Measurements from ENCODE around the gene PTBP1.

PTBP1 gene

GRCh38 chr19:768424-768823, 28.8 kb upstream of the PTBP1 start:
- Histone ChIP-seq H3K27me3 (ENCODE audit: low read length) (no peaks in the 10 kb centered on the region), H3K9me2 (replicated peaks; ENCODE audit: insufficient read depth, low read length) (no peaks in the 10 kb centered on the region), H3K4me3 (ENCODE audit: insufficient read depth, low read length, poor library complexity, severe bottlenecking) (no peak overlapping the region), H3K9me3 (ENCODE audit: insufficient read depth, low read length) (no peaks in the 10 kb centered on the region), H3K4me2 (ENCODE audit: low read depth, low read length, poor library complexity, severe bottlenecking) (no peak overlapping the region), H3K36me3 (ENCODE audit: low read length) (no peaks in the 10 kb centered on the region), H2AFZ (ENCODE audit: low read depth, low read length, severe bottlenecking) (no peak overlapping the region), H3K27ac (ENCODE audit: low read depth, low read length) (no peak overlapping the region), H3K79me2 (ENCODE audit: insufficient read depth, low read length) (no peaks in the 10 kb centered on the region), H3K9ac (ENCODE audit: low read length) (no peak overlapping the region), H4K20me1 (ENCODE audit: low read depth, low read length) (no peaks in the 10 kb centered on the region), H3F3A (ENCODE audit: insufficient read depth) (no peaks in the 10 kb centered on the region)
- TF ChIP-seq EZH2phosphoT487 (conservative IDR thresholded peaks at IDR 0.05; ENCODE audit: low read length) (no peak), CTCF (IDR thresholded peaks at IDR 0.05; ENCODE audit: insufficient read depth, low read length, poor library complexity, severe bottlenecking) (no peak)

GRCh38 chr19:769616-770015, 27.6 kb upstream of the PTBP1 start:
- Histone ChIP-seq H3K36me3 (ENCODE audit: low read length) (no peaks in the 10 kb centered on the region), H3F3A (ENCODE audit: insufficient read depth) (no peaks in the 10 kb centered on the region), H3K27ac (ENCODE audit: low read depth, low read length) (no peak overlapping the region), H3K4me2 (ENCODE audit: low read depth, low read length, poor library complexity, severe bottlenecking) (no peak overlapping the region), H3K4me3 (ENCODE audit: insufficient read depth, low read length, poor library complexity, severe bottlenecking) (no peak overlapping the region), H3K27me3 (ENCODE audit: low read length) (no peaks in the 10 kb centered on the region), H3K9me2 (replicated peaks; ENCODE audit: insufficient read depth, low read length) (no peaks in the 10 kb centered on the region), H2AFZ (ENCODE audit: low read depth, low read length, severe bottlenecking) (no peak overlapping the region), H4K20me1 (ENCODE audit: low read depth, low read length) (no peaks in the 10 kb centered on the region), H3K9me3 (ENCODE audit: insufficient read depth, low read length) (no peaks in the 10 kb centered on the region), H3K9ac (ENCODE audit: low read length) (no peak overlapping the region), H3K79me2 (ENCODE audit: insufficient read depth, low read length) (no peaks in the 10 kb centered on the region)
- TF ChIP-seq EZH2phosphoT487 (conservative IDR thresholded peaks at IDR 0.05; ENCODE audit: low read length) (no peak), CTCF (IDR thresholded peaks at IDR 0.05; ENCODE audit: insufficient read depth, low read length, poor library complexity, severe bottlenecking) (no peak)

- H3K9ac ChIP-seq (ENCODE audit: low read length), result no peak overlapping the region
- no peak overlapping the region for H3K4me3 ChIP-seq (ENCODE audit: insufficient read depth, low read length, poor library complexity, severe bottlenecking)
- no peaks in the 10 kb centered on the region for H3K36me3 ChIP-seq (ENCODE audit: low read length)
- H2AFZ ChIP-seq (ENCODE audit: low read depth, low read length, severe bottlenecking), result no peak overlapping the region
- TF ChIP-seq EZH2phosphoT487 (conservative IDR thresholded peaks at IDR 0.05; ENCODE audit: low read length) (no peak), CTCF (IDR thresholded peaks at IDR 0.05; ENCODE audit: insufficient read depth, low read length, poor library complexity, severe bottlenecking) (no peak)
- no peak overlapping the region for H3K4me2 ChIP-seq (ENCODE audit: low read depth, low read length, poor library complexity, severe bottlenecking)
- H4K20me1 ChIP-seq (ENCODE audit: low read depth, low read length), result no peaks in the 10 kb centered on the region
- no peaks in the 10 kb centered on the region for H3K27me3 ChIP-seq (ENCODE audit: low read length)
- H3K9me3 ChIP-seq (ENCODE audit: insufficient read depth, low read length), result no peaks in the 10 kb centered on the region
- no peaks in the 10 kb centered on the region for H3K79me2 ChIP-seq (ENCODE audit: insufficient read depth, low read length)
- H3F3A ChIP-seq (ENCODE audit: insufficient read depth), result no peaks in the 10 kb centered on the region
- H3K27ac ChIP-seq (ENCODE audit: low read depth, low read length), result no peak overlapping the region
- no peaks in the 10 kb centered on the region for H3K9me2 ChIP-seq (replicated peaks; ENCODE audit: insufficient read depth, low read length)
Measured at GRCh38 chr19:771332-771785, 25.9 kb upstream of the PTBP1 start.

Data from SU-DHL-6 (cell line).